ENCODE data around the gene ATP10D. TPM values are rescaled to one million over a fixed set of nuclear protein-coding genes. Genes with fewer than 3 reads are reported as not detected.

The ATP10D gene
- polyA plus RNA-seq, 3 donors from 2014 or later: 13.5 to 23.9 (median 16.8) TPM

- Mint-ChIP-seq H3K9me3 (peaks cover 0 to 8% (median 4%) of the 10 kb centered on the region in 6 donors), H3K27ac (no peak overlapping the region), H3K4me1 (no peaks in the 10 kb centered on the region), H3K4me3 (no peak overlapping the region), H3K36me3 (peaks cover 0 to 6% (median 3%) of the 10 kb centered on the region in 3 donors), H3K27me3 (ENCODE audit: low read depth in 3 of 3) (peaks cover 3 to 13% (median 4%) of the 10 kb centered on the region in 3 donors)
- no peak for DNase-seq
Observed at GRCh38 chr4:47639531-47639930, 154.5 kb downstream of the ATP10D start.

- H3K4me1 Mint-ChIP-seq: no peaks in the 10 kb centered on the region
- DNase-seq: no peak
- peaks cover 0 to 6% (median 3%) of the 10 kb centered on the region in 3 donors for H3K36me3 Mint-ChIP-seq
- H3K9me3 Mint-ChIP-seq: peaks cover 0 to 8% (median 4%) of the 10 kb centered on the region in 6 donors
- no peak overlapping the region for H3K4me3 Mint-ChIP-seq
- peaks cover 2 to 13% (median 4%) of the 10 kb centered on the region in 3 donors for H3K27me3 Mint-ChIP-seq (ENCODE audit: low read depth in 3 of 3)
- no peak overlapping the region for H3K27ac Mint-ChIP-seq
Observed at GRCh38 chr4:47640911-47641310, 155.8 kb downstream of the ATP10D start.

GRCh38 chr4:47641755-47642154 is 156.7 kb downstream of the ATP10D start:
- no peak overlapping the region for H3K4me3 Mint-ChIP-seq
- H3K36me3 Mint-ChIP-seq: peaks cover 0 to 3% (median 3%) of the 10 kb centered on the region in 3 donors
- H3K4me1 Mint-ChIP-seq: no peaks in the 10 kb centered on the region
- H3K9me3 Mint-ChIP-seq: peaks cover 0 to 8% (median 4%) of the 10 kb centered on the region in 6 donors
- H3K27me3 Mint-ChIP-seq (ENCODE audit: low read depth in 3 of 3): peaks cover under 1 to 9% (median 2%) of the 10 kb centered on the region in 3 donors
- DNase-seq: no peak
- no peak overlapping the region for H3K27ac Mint-ChIP-seq

- Mint-ChIP-seq H3K4me1 (no peaks in the 10 kb centered on the region), H3K4me3 (no peak overlapping the region), H3K9me3 (peaks cover 0 to 8% (median 0%) of the 10 kb centered on the region in 6 donors), H3K27me3 (ENCODE audit: low read depth in 3 of 3) (peaks cover 0 to 9% (median 2%) of the 10 kb centered on the region in 3 donors), H3K36me3 (no peaks in the 10 kb centered on the region), H3K27ac (no peak overlapping the region)
- DNase-seq: no peak
Observed at GRCh38 chr4:47642191-47642830, 157.2 kb downstream of the ATP10D start.

Other genes starting within 250 kb of the ATP10D start
- gene COMMD8, start 21.6 kb upstream of the ATP10D start, polyA plus RNA-seq: 100 to 1,000 TPM in 1 of 3 donors, 10 to 100 TPM in 2; 53.8 to 106 (median 63.8) TPM

Measured in immature natural killer cell (primary cell).